ENCODE data around the gene DOCK1. TPM values are rescaled to one million over a fixed set of nuclear protein-coding genes. Genes with fewer than 3 reads are reported as not detected.

Gene DOCK1
- total RNA-seq, 2 experiments from 2014 or later, result 0.75 to 0.81 TPM

DNA sequence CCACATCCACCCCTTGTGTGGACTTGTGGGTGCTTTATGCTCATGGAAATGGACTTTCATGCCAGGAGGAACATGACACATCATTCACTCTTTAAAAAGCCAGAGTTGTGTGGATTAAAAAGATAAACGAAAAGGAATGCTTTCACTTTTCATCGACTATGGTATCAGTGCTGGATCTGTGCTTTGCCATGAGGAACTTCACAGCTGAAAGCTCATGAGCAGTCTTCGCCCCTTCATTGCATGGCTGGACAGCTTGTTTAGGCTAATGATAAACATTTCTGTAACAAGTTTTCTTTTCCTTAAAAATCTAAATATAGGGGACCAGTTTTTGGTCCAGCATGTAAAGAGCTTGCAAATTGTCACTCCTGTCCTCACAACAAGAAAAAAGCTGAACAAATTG is 470.2 kb downstream of the DOCK1 start:
- H3K4me1 Mint-ChIP-seq, result no peaks in the 10 kb centered on the region
- no peaks in the 10 kb centered on the region for H3K36me3 Mint-ChIP-seq (ENCODE audit: low read depth)
- no peak overlapping the region for H3K4me3 Mint-ChIP-seq
- no peaks in the 10 kb centered on the region for H3K9me3 Mint-ChIP-seq (ENCODE audit: low read depth)
- no peak overlapping the region for H3K27ac Mint-ChIP-seq
- ATAC-seq, result no peak
- peaks cover 5% of the 10 kb centered on the region for H3K27me3 Mint-ChIP-seq
- intact Hi-C loops (cut with DNase I, micrococcal nuclease), result no loop called here
- no peak for DNase-seq
- CTCF ChIA-PET, result interaction anchor here (0.6 kb wide), 1 partner anchor 90 kb away, joined by 3 read pairs; no protein-coding TSS in a partner anchor
- POLR2A ChIA-PET, result no interaction called here

GRCh38 chr10:127376071-127376470 is 470.8 kb downstream of the DOCK1 start:
- no peak for DNase-seq
- H3K36me3 Mint-ChIP-seq (ENCODE audit: low read depth), result no peaks in the 10 kb centered on the region
- ATAC-seq, result no peak
- intact Hi-C loops (cut with DNase I, micrococcal nuclease), result no loop called here
- peaks cover 5% of the 10 kb centered on the region for H3K27me3 Mint-ChIP-seq
- ChIA-PET POLR2A (no interaction called here), CTCF (no interaction called here)
- no peaks in the 10 kb centered on the region for H3K9me3 Mint-ChIP-seq (ENCODE audit: low read depth)
- H3K4me1 Mint-ChIP-seq, result no peaks in the 10 kb centered on the region
- no peak overlapping the region for H3K4me3 Mint-ChIP-seq
- H3K27ac Mint-ChIP-seq, result no peak overlapping the region

- CTCF ChIA-PET, result no interaction called here
- no peak for ATAC-seq
Observed at GRCh38 chr10:127378628-127379027, 473.4 kb downstream of the DOCK1 start.

GRCh38 chr10:127384532-127384931 is 479.3 kb downstream of the DOCK1 start:
- Mint-ChIP-seq H3K27ac (no peak overlapping the region), H3K4me1 (no peaks in the 10 kb centered on the region), H3K27me3 (no peaks in the 10 kb centered on the region), H3K4me3 (no peak overlapping the region), H3K36me3 (ENCODE audit: low read depth) (no peaks in the 10 kb centered on the region), H3K9me3 (ENCODE audit: low read depth) (no peaks in the 10 kb centered on the region)
- DNase-seq, result no peak
- ATAC-seq, result no peak
- intact Hi-C loops (cut with DNase I, micrococcal nuclease), result no loop called here
- ChIA-PET POLR2A (no interaction called here), CTCF (no interaction called here)

More at GRCh38 chr10:127378628-127379027, 473.4 kb downstream of the DOCK1 start:
- no peaks in the 10 kb centered on the region for H3K4me1 Mint-ChIP-seq
- H3K36me3 Mint-ChIP-seq (ENCODE audit: low read depth), result no peaks in the 10 kb centered on the region
- intact Hi-C loops (cut with DNase I, micrococcal nuclease), result no loop called here
- peaks cover 2% of the 10 kb centered on the region for H3K27me3 Mint-ChIP-seq
- H3K9me3 Mint-ChIP-seq (ENCODE audit: low read depth), result no peaks in the 10 kb centered on the region
- no peak overlapping the region for H3K4me3 Mint-ChIP-seq
- H3K27ac Mint-ChIP-seq, result no peak overlapping the region
- POLR2A ChIA-PET, result no interaction called here
- no peak for DNase-seq

GRCh38 chr10:127385066-127385465 is 479.8 kb downstream of the DOCK1 start:
- Mint-ChIP-seq H3K9me3 (ENCODE audit: low read depth) (no peaks in the 10 kb centered on the region), H3K4me3 (no peak overlapping the region), H3K27me3 (no peaks in the 10 kb centered on the region), H3K27ac (no peak overlapping the region), H3K4me1 (no peaks in the 10 kb centered on the region), H3K36me3 (ENCODE audit: low read depth) (no peaks in the 10 kb centered on the region)
- CTCF ChIA-PET, result no interaction called here
- ATAC-seq (no peak), DNase-seq (no peak)
- POLR2A ChIA-PET, result no interaction called here
- intact Hi-C loops (cut with DNase I, micrococcal nuclease), result no loop called here

- Mint-ChIP-seq H3K4me3 (no peak overlapping the region), H3K27ac (no peak overlapping the region), H3K9me3 (ENCODE audit: low read depth) (no peaks in the 10 kb centered on the region), H3K27me3 (no peaks in the 10 kb centered on the region), H3K36me3 (ENCODE audit: low read depth) (no peaks in the 10 kb centered on the region), H3K4me1 (no peaks in the 10 kb centered on the region)
- POLR2A ChIA-PET, result interaction anchor here (0.6 kb wide), 1 partner anchor 166 kb away, joined by 4 read pairs; no protein-coding TSS in a partner anchor
- intact Hi-C loops (cut with DNase I, micrococcal nuclease), result no loop called here
- ATAC-seq (no peak), DNase-seq (no peak)
- CTCF ChIA-PET, result no interaction called here
Observed at GRCh38 chr10:127386606-127387327, 481.5 kb downstream of the DOCK1 start.

DNA sequence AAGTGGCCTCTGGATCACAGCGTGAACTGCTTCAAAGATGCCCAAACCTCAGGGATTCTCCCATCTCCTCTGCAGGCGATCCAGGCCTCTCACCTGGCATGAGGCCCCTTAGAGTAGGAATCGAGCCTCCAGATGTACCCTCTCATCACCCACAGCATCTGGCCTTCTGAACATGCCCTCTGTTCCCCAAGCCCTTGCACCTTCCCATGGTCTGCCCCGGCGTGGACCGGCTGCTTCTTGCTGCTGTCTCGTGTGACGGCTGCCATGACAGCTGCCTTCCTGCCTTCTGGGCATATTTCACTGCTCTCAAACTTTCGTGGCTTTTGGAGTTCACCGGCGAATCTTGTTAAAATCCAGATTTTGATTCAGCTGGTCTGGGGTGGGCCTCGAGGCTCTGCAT is 486.6 kb downstream of the DOCK1 start:
- CTCF ChIA-PET, result no interaction called here
- no peaks in the 10 kb centered on the region for H3K9me3 Mint-ChIP-seq (ENCODE audit: low read depth)

GRCh38 chr10:127392351-127393235 is 487.4 kb downstream of the DOCK1 start:
- ChIA-PET CTCF (interaction anchor here (0.6 kb wide), 1 partner anchor 97 kb away, joined by 4 read pairs; no protein-coding TSS in a partner anchor), POLR2A (no interaction called here)
- no peaks in the 10 kb centered on the region for H3K27me3 Mint-ChIP-seq
- ATAC-seq (no peak), DNase-seq (no peak)
- no peaks in the 10 kb centered on the region for H3K36me3 Mint-ChIP-seq (ENCODE audit: low read depth)
- no peaks in the 10 kb centered on the region for H3K4me1 Mint-ChIP-seq
- H3K4me3 Mint-ChIP-seq, result no peak overlapping the region
- intact Hi-C loops (cut with DNase I, micrococcal nuclease), result no loop called here
- H3K27ac Mint-ChIP-seq, result no peak overlapping the region
- H3K9me3 Mint-ChIP-seq (ENCODE audit: low read depth), result no peaks in the 10 kb centered on the region

More for the DNA sequence above, 486.6 kb downstream of the DOCK1 start:
- H3K27me3 Mint-ChIP-seq, result no peaks in the 10 kb centered on the region
- H3K36me3 Mint-ChIP-seq (ENCODE audit: low read depth), result no peaks in the 10 kb centered on the region
- DNase-seq (no peak), ATAC-seq (no peak)
- no peak overlapping the region for H3K4me3 Mint-ChIP-seq
- H3K27ac Mint-ChIP-seq, result no peak overlapping the region
- POLR2A ChIA-PET, result no interaction called here
- intact Hi-C loops (cut with DNase I, micrococcal nuclease), result no loop called here
- no peaks in the 10 kb centered on the region for H3K4me1 Mint-ChIP-seq

- Mint-ChIP-seq H3K9me3 (ENCODE audit: low read depth) (peaks cover 5% of the 10 kb centered on the region), H3K4me1 (no peaks in the 10 kb centered on the region), H3K4me3 (no peak overlapping the region), H3K27ac (no peak overlapping the region), H3K36me3 (ENCODE audit: low read depth) (no peaks in the 10 kb centered on the region), H3K27me3 (no peaks in the 10 kb centered on the region)
- intact Hi-C loops (cut with DNase I, micrococcal nuclease), result no loop called here
- ATAC-seq (no peak), DNase-seq (no peak)
- CTCF ChIA-PET, result no interaction called here
- POLR2A ChIA-PET, result no interaction called here
Observed at GRCh38 chr10:127398140-127398970, 493.1 kb downstream of the DOCK1 start.

DNA sequence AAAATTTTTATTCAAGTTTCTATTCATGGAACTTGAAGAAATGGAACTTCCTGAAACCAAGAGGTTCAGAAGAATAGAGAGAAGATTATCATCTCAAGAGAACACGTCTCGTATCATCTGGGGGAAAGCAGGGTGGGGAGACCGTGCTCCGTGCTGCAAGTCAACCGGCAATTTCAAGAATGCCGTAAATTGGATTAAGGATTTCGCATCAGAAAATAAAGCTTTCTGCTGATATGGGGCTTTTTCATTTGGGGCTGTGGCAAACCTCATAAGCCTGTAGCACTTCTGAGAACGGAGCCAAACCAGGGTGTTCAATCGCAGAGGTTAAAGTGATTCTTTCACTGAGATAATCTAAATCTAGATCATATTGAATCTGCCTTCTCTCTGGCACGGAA is 493.7 kb downstream of the DOCK1 start:
- ChIA-PET POLR2A (no interaction called here), CTCF (no interaction called here)
- no peak overlapping the region for H3K4me3 Mint-ChIP-seq
- peaks cover 5% of the 10 kb centered on the region for H3K9me3 Mint-ChIP-seq (ENCODE audit: low read depth)
- ATAC-seq, result no peak
- H3K27ac Mint-ChIP-seq, result no peak overlapping the region
- H3K36me3 Mint-ChIP-seq (ENCODE audit: low read depth), result no peaks in the 10 kb centered on the region
- H3K4me1 Mint-ChIP-seq, result no peaks in the 10 kb centered on the region
- H3K27me3 Mint-ChIP-seq, result no peaks in the 10 kb centered on the region
- no peak for DNase-seq
- intact Hi-C loops (cut with DNase I, micrococcal nuclease), result no loop called here

GRCh38 chr10:127399668-127400067 is 494.4 kb downstream of the DOCK1 start:
- intact Hi-C loops (cut with DNase I, micrococcal nuclease), result no loop called here
- H3K36me3 Mint-ChIP-seq (ENCODE audit: low read depth), result no peaks in the 10 kb centered on the region
- H3K27me3 Mint-ChIP-seq, result no peaks in the 10 kb centered on the region
- DNase-seq (no peak), ATAC-seq (no peak)
- no peak overlapping the region for H3K27ac Mint-ChIP-seq
- POLR2A ChIA-PET, result interaction anchor here (0.7 kb wide), 1 partner anchor 57 kb away, joined by 4 read pairs; no protein-coding TSS in a partner anchor
- no peaks in the 10 kb centered on the region for H3K4me1 Mint-ChIP-seq
- peaks cover 5% of the 10 kb centered on the region for H3K9me3 Mint-ChIP-seq (ENCODE audit: low read depth)
- CTCF ChIA-PET, result interaction anchor here (0.6 to 0.7 kb wide), 2 partner anchors 49 to 292 kb away, joined by 3 read pairs; no protein-coding TSS in a partner anchor
- no peak overlapping the region for H3K4me3 Mint-ChIP-seq

All from activated CD4-positive, alpha-beta T cell treated with anti-CD3 and anti-CD28 coated beads for 36 hours (primary cell).